GM13977 (cell line): ENCODE results near the gene LBX2.
A peak's percentile ranks its signal among the peaks of the same experiment; 100 is the strongest.

Experiments used
- DNase-seq: peaks from one replicate; pipeline ENCODE4 v3.0.0; 2012; ENCODE audit warnings: low spot score
- CTCF ChIP-seq: IDR thresholded peaks from 2 replicates; pipeline ENCODE4 v1.5.1; 2012; ENCODE audit warnings: mild to moderate bottlenecking, control low read depth; ENCODE audit not compliant: insufficient read depth; ENCODE audit errors: extremely low read depth, missing control alignments
- in situ Hi-C: fragments of 300-500 bp; cut with MboI; formaldehyde crosslinking; loops from one replicate; pipeline ENCODE4 v1.12.0; 2022; ENCODE audit warnings: low sequenced_read_pairs, low pct_unique_long_range_greater_than_20kb, mixed read lengths, inconsistent platforms; ENCODE audit not compliant: unreplicated experiment

LBX2 gene

GRCh38 chr2:74499267-74499939 is at the start of gene LBX2:
TSS of gene LBX2 (minus strand) at chr2:74499603. CDS start at chr2:74499537, 66 bp downstream.
- DNase-seq, result peak; percentile 40
- TF ChIP-seq CTCF, result no peak
- in situ Hi-C loops, result loop anchor here (25.0 kb wide), 1 partner anchor 88 kb away; no protein-coding TSS in a partner anchor

DNA sequence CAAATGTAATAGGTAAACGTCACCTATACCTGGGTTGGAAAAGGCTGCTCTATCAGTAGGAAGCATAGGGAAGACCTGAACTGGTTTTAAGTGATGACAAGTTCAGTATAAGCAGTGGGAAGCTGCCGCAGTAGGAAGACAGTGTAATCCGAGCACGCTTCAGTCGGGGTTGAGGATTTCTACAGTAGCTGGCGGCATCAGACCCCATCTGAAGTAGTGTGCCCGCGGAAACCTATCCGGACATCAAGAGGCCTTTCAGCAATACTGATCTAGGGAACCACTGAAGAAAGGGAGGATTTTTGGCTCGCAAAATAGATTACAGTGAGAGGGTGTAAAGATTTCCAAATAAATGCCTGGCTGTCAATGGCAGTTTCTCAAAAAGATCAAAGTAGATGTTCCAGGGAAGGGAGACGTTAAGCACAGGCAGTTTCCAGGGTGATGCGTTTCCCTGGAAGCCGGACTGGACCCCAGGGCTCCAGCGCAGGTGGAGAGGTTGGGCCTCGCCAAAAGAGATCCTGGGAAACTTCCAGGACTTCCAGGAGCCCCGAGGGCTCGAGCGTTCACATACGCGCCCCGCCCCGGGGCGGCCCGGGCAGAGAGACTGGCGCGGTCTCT is 49.0 kb upstream of the LBX2 start:
- no peak for DNase-seq
- in situ Hi-C loops, result no loop called here
- no peak for TF ChIP-seq CTCF

GRCh38 chr2:74546004-74546403 is 46.6 kb upstream of the LBX2 start:
- no peak for DNase-seq
- no peak for TF ChIP-seq CTCF
- in situ Hi-C loops, result no loop called here

DNA sequence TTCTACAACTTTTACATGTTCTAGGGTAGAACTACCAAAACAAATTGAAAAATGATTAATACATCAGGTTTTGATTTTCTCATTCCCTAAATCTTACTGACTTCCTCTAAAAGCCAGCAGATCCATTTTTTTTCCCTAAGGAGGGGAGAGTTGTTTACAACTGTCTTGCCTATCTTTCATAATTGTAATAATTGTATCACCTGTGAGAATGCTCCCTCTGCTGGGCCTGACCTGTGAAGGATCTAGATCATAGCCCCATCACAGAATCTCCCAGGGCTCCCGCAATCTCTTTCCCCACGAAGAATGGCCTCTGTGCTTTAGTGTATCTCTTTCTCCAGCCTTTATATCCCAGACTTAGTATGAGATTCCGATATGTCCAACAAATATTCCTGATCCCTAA is 45.2 kb upstream of the LBX2 start:
- in situ Hi-C loops, result no loop called here
- no peak for DNase-seq

DNA sequence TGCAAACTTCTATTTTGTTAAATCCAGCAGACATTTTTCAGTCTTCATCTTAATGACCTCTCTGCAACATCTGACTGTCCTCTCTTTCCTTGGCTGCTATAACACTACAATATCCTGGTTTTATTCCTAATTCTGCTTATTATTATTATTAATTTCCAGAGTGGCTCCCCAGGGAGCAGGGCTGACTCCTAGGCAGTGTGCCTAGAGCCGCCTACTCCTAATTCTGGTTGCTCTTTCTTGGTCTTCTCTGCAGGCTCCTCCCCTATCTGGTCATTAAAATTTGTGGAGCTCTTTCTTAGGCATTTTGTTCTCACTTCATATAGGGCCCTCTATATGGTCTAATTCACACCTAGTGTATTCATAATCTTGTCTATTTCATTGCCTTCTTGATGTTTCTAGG is 43.6 kb upstream of the LBX2 start:
- no peak for DNase-seq
- in situ Hi-C loops, result no loop called here

More for the DNA sequence above, 45.2 kb upstream of the LBX2 start:
- peak; percentile 33 for TF ChIP-seq CTCF

GRCh38 chr2:74540291-74540690 is 40.9 kb upstream of the LBX2 start:
- in situ Hi-C loops, result no loop called here
- TF ChIP-seq CTCF, result no peak
- DNase-seq, result no peak

More for the DNA sequence above, 43.6 kb upstream of the LBX2 start:
- TF ChIP-seq CTCF, result no peak
